Liver (tissue), 3 donors: Measurements from ENCODE around the gene TRIM38.

ENCODE experiments used
- CTCF ChIP-seq: fragments of 150-350 bp; IDR thresholded peaks from 2 replicates; pipeline ENCODE4 v1.5.1; 2017; ENCODE audit warnings: improper control_type of control experiment, low read depth, low read length; ENCODE audit not compliant: missing input control
- EGR1 ChIP-seq, 2 donors: IDR thresholded peaks; 2 replicates each; pipeline ENCODE4 v1.6.1; 2016 to 2018; ENCODE audit warnings: antibody characterized with exemption in 2 of 2, low read depth in 2 of 2
- HNF4G ChIP-seq: IDR thresholded peaks from 2 replicates; pipeline ENCODE4 v1.6.1; 2016; ENCODE audit warnings: antibody characterized with exemption
- MAX ChIP-seq: IDR thresholded peaks from 2 replicates; pipeline ENCODE4 v1.6.1; 2016; ENCODE audit warnings: antibody characterized with exemption
- RAD21 ChIP-seq, 2 donors: IDR thresholded peaks; 2 replicates each; pipeline ENCODE4 v1.6.1; 2016; ENCODE audit warnings: antibody characterized with exemption in 2 of 2, mild to moderate bottlenecking in 2 of 2
- SP1 ChIP-seq: IDR thresholded peaks from 2 replicates; pipeline ENCODE4 v1.6.1; 2018; ENCODE audit warnings: antibody characterized with exemption, mild to moderate bottlenecking
- donor health status: healthy.
- donor health status: healthy.

GRCh38 chr6:25919657-25920056 lies 42.9 kb upstream of the TRIM38 start:
- peak; percentile 56 for TF ChIP-seq SP1
- no peak for TF ChIP-seq CTCF
- peak in 1 of 2 donors; percentile 61 for TF ChIP-seq EGR1 (IDR thresholded peaks at IDR 0.05; ENCODE audit: low read depth in 2 of 2)
- peak; percentile 18 for TF ChIP-seq HNF4G
- TF ChIP-seq RAD21 (IDR thresholded peaks at IDR 0.05), result peak; percentile 13 to 44
- peak; percentile 85 for TF ChIP-seq MAX
